ENCODE results near the gene CIAO2A.

The CIAO2A gene

DNA sequence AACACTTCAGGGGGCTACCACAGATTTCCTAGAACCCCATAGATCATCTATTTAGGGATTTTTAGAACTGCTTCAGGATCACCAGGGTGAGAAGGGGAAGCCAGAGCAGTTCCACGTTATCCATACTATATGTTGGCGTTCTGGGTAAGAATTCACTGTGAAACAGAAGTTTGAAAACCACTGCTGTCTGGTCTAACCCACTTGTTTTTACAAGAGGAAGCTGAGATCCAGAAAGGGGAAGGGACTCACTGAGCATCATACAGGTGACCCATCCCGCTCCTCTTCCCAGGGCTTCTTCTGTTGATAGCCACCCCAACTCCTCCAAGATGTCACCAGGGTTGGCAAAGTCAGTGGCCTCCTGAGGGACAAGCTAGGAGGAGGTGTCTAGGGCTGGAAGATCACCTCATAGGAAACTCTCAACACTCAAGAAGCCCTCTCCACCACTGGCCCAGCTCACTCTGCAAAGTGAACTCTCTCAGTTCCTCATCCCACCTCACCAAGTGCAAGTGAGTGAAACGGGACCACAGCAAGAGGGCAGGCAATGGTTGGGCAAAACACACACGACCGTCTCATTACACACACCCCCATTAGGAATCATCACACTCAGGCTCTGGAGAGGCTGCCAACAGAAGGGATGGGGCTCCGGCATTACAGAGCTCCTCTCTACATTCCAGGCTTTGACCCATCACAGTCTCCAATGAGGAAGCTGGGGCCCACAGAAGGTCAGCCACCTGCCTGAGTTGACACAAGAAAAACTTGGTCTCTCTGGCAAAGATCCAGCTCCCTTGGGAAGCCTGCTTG, 49.1 kb downstream of the CIAO2A start:
- no peak overlapping the region for H3K27ac ChIP-seq
- TF ChIP-seq, protein P1, sequence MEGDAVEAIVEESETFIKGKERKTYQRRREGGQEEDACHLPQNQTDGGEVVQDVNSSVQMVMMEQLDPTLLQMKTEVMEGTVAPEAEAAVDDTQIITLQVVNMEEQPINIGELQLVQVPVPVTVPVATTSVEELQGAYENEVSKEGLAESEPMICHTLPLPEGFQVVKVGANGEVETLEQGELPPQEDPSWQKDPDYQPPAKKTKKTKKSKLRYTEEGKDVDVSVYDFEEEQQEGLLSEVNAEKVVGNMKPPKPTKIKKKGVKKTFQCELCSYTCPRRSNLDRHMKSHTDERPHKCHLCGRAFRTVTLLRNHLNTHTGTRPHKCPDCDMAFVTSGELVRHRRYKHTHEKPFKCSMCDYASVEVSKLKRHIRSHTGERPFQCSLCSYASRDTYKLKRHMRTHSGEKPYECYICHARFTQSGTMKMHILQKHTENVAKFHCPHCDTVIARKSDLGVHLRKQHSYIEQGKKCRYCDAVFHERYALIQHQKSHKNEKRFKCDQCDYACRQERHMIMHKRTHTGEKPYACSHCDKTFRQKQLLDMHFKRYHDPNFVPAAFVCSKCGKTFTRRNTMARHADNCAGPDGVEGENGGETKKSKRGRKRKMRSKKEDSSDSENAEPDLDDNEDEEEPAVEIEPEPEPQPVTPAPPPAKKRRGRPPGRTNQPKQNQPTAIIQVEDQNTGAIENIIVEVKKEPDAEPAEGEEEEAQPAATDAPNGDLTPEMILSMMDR (conservative IDR thresholded peaks at IDR 0.05): no peak
- no peak for TF ChIP-seq ZFX (IDR thresholded peaks at IDR 0.05)

DNA sequence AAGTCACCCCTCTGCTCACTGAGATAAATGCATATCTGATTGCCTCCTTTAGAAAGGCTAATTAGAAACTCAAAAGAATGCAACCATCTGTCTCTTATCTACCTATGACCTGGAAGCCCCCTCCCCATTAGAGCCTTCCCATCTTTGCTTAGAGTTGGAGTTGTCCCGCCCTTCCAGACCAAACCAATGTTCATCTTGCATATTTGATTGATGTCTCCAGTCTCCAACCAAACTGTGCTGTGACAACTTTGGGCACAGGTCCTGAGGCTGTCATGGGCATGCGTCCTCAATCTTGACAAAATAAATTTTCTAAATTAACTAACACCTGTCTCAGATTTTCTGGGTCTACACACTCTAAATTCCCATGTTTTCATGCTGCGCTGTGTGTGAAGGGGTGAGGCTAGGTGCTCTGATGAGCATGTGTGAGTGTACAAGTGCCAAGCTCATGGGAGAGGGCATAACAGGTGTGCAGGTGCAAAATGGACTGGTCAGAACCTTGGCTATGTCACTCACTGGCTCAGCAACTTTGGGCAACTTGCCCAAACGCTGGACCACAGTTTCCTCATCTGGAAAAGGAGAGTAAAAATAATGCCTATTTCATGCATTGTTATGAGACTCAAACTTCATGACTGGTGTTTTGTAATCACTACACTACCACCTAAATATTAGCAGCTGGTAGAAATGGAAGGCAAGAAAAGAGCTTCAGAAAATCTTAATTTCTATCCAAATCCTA, 54.6 kb downstream of the CIAO2A start:
- no peak for TF ChIP-seq ZFX (IDR thresholded peaks at IDR 0.05)
- TF ChIP-seq, protein P1 (conservative IDR thresholded peaks at IDR 0.05): no peak
- no peak overlapping the region for H3K27ac ChIP-seq

DNA sequence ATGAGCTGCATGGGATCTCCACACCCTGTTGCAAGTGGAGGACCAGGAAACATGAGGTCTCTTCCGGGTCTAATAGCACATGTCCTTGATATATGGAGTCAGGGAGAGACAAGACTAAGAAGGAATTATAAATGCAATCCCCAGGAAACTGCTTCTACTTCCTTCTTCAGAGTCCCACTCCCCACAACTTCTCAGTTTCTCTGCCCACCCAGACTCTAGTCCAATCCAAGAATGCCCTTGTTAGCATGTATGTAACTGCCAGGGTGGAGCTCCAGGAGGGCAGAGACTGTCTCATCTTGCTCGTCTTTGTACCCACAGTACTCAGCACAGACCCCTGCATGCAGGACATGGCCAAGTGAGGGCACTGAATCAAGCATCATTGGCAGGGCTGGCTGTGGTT, 55.7 kb downstream of the CIAO2A start:
- no peak overlapping the region for H3K27ac ChIP-seq
- TF ChIP-seq, protein P1 (conservative IDR thresholded peaks at IDR 0.05): no peak
- TF ChIP-seq ZFX (IDR thresholded peaks at IDR 0.05): no peak

DNA sequence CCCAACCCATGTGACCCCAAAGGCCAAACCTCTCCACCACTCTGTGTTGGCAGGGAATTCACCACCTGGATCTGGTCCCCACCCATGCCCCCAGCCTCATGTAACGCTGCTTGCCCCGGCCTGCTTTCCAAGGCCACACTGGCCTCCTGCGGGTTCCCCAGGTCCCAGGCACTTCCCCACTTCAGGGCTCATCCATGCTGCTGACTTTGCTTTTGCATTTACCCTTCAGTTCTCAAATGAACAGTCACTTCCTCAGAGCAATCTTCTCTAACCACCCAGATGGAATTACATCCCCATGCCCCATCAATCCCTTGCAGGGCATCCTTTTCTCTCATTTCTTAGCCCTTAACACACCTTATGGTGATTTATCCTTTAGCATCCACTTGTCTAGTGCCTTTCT, 56.5 kb downstream of the CIAO2A start:
- TF ChIP-seq, protein P1 (conservative IDR thresholded peaks at IDR 0.05): no peak
- TF ChIP-seq ZFX (IDR thresholded peaks at IDR 0.05): no peak

DNA sequence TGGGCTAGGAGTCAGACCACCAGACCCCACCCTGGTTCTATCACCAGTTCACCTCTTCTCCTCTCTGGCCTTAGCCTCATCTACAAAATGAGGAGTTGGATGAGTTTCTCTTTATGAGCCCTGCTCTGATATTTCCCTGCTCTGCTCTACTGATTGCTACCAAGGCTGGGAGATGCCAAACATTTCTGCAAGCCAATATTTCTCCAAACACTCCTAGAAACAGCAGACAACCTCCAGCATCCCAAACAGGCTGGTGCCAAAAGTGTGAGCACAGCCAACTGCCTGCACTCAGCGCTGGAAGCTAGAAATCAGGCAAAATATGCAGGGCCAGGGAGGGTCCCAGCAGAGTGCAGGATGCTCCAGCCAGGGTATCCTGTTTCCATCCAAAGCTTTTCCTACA, 58.1 kb downstream of the CIAO2A start:
- no peak overlapping the region for H3K27ac ChIP-seq
- no peak for TF ChIP-seq ZFX (IDR thresholded peaks at IDR 0.05)
- TF ChIP-seq, protein P1 (conservative IDR thresholded peaks at IDR 0.05): no peak

More for the DNA sequence above, 56.5 kb downstream of the CIAO2A start:
- no peak overlapping the region for H3K27ac ChIP-seq

DNA sequence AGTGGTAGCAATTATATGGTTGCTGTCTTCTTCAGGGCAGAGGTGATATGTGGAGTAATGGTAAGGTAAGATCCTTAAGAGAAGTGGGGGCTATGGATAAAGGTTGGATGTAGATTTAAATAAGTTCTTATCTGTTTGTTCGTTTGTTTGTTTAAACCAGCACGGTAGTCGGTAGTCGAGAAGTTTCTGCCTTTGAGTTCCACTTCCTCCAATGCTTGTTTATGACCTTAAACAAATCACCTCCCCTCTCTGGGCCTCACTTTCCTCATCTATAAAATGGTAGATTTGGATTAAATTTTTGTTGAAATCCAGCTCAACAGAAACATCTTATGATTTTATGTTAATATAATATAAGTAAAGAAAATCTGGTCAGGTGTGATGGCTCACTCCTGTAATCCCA, 59.1 kb downstream of the CIAO2A start:
- TF ChIP-seq ZFX (IDR thresholded peaks at IDR 0.05): no peak
- TF ChIP-seq, protein P1 (conservative IDR thresholded peaks at IDR 0.05): no peak
- no peak overlapping the region for H3K27ac ChIP-seq

DNA sequence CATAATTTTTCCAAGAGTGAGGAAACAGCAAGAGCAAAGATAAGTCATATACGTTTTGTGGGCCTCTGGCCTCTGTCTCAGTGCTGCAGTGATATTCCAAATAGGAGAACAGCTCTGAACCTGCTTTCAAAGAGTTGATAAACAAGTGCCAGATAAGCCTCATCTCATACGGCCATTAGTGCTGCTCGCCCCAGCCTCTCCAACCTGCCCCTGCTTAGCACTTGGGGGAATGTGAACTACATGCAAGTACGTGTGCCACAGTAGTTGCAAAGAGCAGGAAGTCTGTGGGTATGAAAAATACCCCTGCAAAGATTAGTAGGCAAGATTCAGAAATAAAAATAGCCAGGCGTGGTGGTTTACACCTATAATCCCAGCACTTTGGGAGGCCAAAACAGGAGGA, 61.3 kb downstream of the CIAO2A start:
- TF ChIP-seq, protein P1 (conservative IDR thresholded peaks at IDR 0.05): no peak
- no peak for TF ChIP-seq ZFX (IDR thresholded peaks at IDR 0.05)

More for the DNA sequence above, 61.3 kb downstream of the CIAO2A start:
- H3K27ac ChIP-seq: no peak overlapping the region

Data from C4-2B (cell line).